Neural progenitor cell (in vitro differentiated cells): ENCODE results near the gene SIL1. TPM values are rescaled to one million over a fixed set of nuclear protein-coding genes. Genes with fewer than 3 reads are reported as not detected.
A peak's percentile ranks its signal among the peaks of the same experiment; 100 is the strongest.

Source experiments
- DNase-seq: peaks from one replicate; pipeline ENCODE4 v3.0.0-alpha.2; 2016; ENCODE audit warnings: low spot score
- H2AFZ ChIP-seq: fragments of 200-600 bp; sonication (generic); replicated peaks from 2 replicates; pipeline ENCODE4 v1.6.1; 2016; ENCODE audit warnings: antibody characterized with exemption
- H3F3A ChIP-seq: fragments of 200-600 bp; sonication (generic); 2 replicates; pipeline ENCODE4 v1.6.1; 2016; ENCODE audit warnings: antibody characterized with exemption, low read depth
- H3K27ac ChIP-seq: fragments of 200-600 bp; sonication (generic); 2 replicates; pipeline ENCODE4 v1.5.1; 2016; ENCODE audit warnings: mild to moderate bottlenecking
- H3K27me3 ChIP-seq: fragments of 200-600 bp; sonication (generic); 2 replicates; pipeline ENCODE4 v1.6.1; 2016; ENCODE audit warnings: mild to moderate bottlenecking, moderate library complexity
- H3K36me3 ChIP-seq: fragments of 200-600 bp; sonication (generic); 2 replicates; pipeline ENCODE4 v1.5.1; 2016
- H3K4me1 ChIP-seq: fragments of 200-600 bp; sonication (generic); 2 replicates; pipeline ENCODE4 v1.6.1; 2016; ENCODE audit warnings: mixed run types
- H3K4me2 ChIP-seq: fragments of 200-600 bp; sonication (generic); 2 replicates; pipeline ENCODE4 v1.6.1; 2016
- H3K4me3 ChIP-seq: fragments of 200-600 bp; sonication (generic); 2 replicates; pipeline ENCODE4 v1.5.1; 2016
- H3K79me2 ChIP-seq: fragments of 200-600 bp; sonication (generic); 2 replicates; pipeline ENCODE4 v1.6.1; 2016; ENCODE audit warnings: low read depth
- H3K9ac ChIP-seq: fragments of 200-600 bp; sonication (generic); 2 replicates; pipeline ENCODE4 v1.6.1; 2016
- H3K9me3 ChIP-seq: fragments of 200-600 bp; sonication (generic); 2 replicates; pipeline ENCODE4 v1.5.1; 2016; ENCODE audit warnings: low read depth
- H4K20me1 ChIP-seq: fragments of 200-600 bp; sonication (generic); 2 replicates; pipeline ENCODE4 v1.6.1; 2016; ENCODE audit warnings: low read depth
- H3K27ac Mint-ChIP-seq: 3 replicates; pipeline ENCODE4 v1.8.0; 2021; ENCODE audit warnings: mixed read lengths
- H3K27me3 Mint-ChIP-seq: 2 replicates; pipeline ENCODE4 v1.8.0; 2022; ENCODE audit warnings: low read depth, mild to moderate bottlenecking, inconsistent platforms, moderate library complexity, mixed read lengths; ENCODE audit not compliant: insufficient read depth
- H3K36me3 Mint-ChIP-seq: 3 replicates; pipeline ENCODE4 v1.8.0; 2021; ENCODE audit warnings: mixed read lengths
- H3K4me1 Mint-ChIP-seq: 3 replicates; pipeline ENCODE4 v1.8.0; 2021; ENCODE audit warnings: mixed read lengths
- H3K4me3 Mint-ChIP-seq: 3 replicates; pipeline ENCODE4 v1.8.0; 2021; ENCODE audit warnings: mild to moderate bottlenecking, moderate library complexity, mixed read lengths
- H3K9me3 Mint-ChIP-seq: 3 replicates; pipeline ENCODE4 v1.8.0; 2020; ENCODE audit warnings: mixed read lengths
- CTCF ChIP-seq: fragments of 200-600 bp; sonication (generic); IDR thresholded peaks from 2 replicates; pipeline ENCODE4 v1.5.1; 2017; ENCODE audit warnings: antibody characterized with exemption, mild to moderate bottlenecking
- EZH2 ChIP-seq: fragments of 200-600 bp; sonication (generic); IDR thresholded peaks from 2 replicates; pipeline ENCODE4 v1.6.1; 2017; ENCODE audit warnings: antibody characterized with exemption, mild to moderate bottlenecking, moderate library complexity
- EZH2phosphoT487 ChIP-seq: fragments of 200-600 bp; sonication (generic); IDR thresholded peaks from 2 replicates; pipeline ENCODE4 v1.6.1; 2017; ENCODE audit warnings: antibody characterized with exemption
- total RNA-seq: library from RNA; depleted of rRNA; stranded (reverse); fragments of >200 nt; gene quantifications from 2 replicates; pipeline ENCODE4 v1.2.3, GENCODE V29; 2015; ENCODE audit warnings: low replicate concordance

SIL1 gene
- total RNA-seq: 5.5 and 9.7 TPM in 2 replicates

GRCh38 chr5:139197710-139198669, at the start of gene SIL1:
Gene SIL1 (minus strand): TSS chr5:139198368. CDS start chr5:139127843, 70,525 bp downstream.
- H3K79me2 ChIP-seq: peaks cover 5% of the 10 kb centered on the region
- peak within 1 kb of the TSS; percentile 58 for H3K9ac ChIP-seq
- H3K27me3 ChIP-seq: no peaks in the 10 kb centered on the region
- peak within 1 kb of the TSS; percentile 50 for H3K4me3 ChIP-seq
- H3F3A ChIP-seq: peaks cover 26% of the 10 kb centered on the region
- Mint-ChIP-seq H3K36me3 (peaks cover 12% of the 10 kb centered on the region), H3K4me1 (peaks cover 28% of the 10 kb centered on the region), H3K27me3 (peaks cover 4% of the 10 kb centered on the region), H3K4me3 (peak within 1 kb of the TSS; percentile 84), H3K27ac (peak within 1 kb of the TSS; percentile 46), H3K9me3 (no peaks in the 10 kb centered on the region)
- TF ChIP-seq EZH2phosphoT487 (no peak), EZH2 (no peak), CTCF (no peak)
- H3K9me3 ChIP-seq: no peaks in the 10 kb centered on the region
- DNase-seq: peak; percentile 98
- H3K4me2 ChIP-seq: peak within 1 kb of the TSS; percentile 84
- no peaks in the 10 kb centered on the region for H3K36me3 ChIP-seq
- H4K20me1 ChIP-seq: no peaks in the 10 kb centered on the region
- peaks cover 14% of the 10 kb centered on the region for H3K4me1 ChIP-seq
- peak within 1 kb of the TSS; percentile 73 for H2AFZ ChIP-seq
- peak within 1 kb of the TSS; percentile 81 for H3K27ac ChIP-seq

GRCh38 chr5:139246394-139246793, 48.2 kb upstream of the SIL1 start:
- H4K20me1 ChIP-seq: no peaks in the 10 kb centered on the region

GRCh38 chr5:139245637-139246339, 47.6 kb upstream of the SIL1 start:
- Histone ChIP-seq H3K36me3 (no peaks in the 10 kb centered on the region), H3F3A (no peaks in the 10 kb centered on the region), H3K27ac (no peak overlapping the region), H3K79me2 (no peaks in the 10 kb centered on the region), H3K4me1 (peaks cover 3% of the 10 kb centered on the region), H4K20me1 (no peaks in the 10 kb centered on the region), H3K9me3 (no peaks in the 10 kb centered on the region), H3K27me3 (no peaks in the 10 kb centered on the region), H3K4me3 (no peak overlapping the region), H3K4me2 (no peak overlapping the region), H2AFZ (peak overlapping the region; percentile 5), H3K9ac (no peak overlapping the region)
- no peak overlapping the region for H3K4me3 Mint-ChIP-seq
- H3K27me3 Mint-ChIP-seq: no peaks in the 10 kb centered on the region
- H3K4me1 Mint-ChIP-seq: peaks cover 23% of the 10 kb centered on the region
- DNase-seq: no peak
- H3K9me3 Mint-ChIP-seq: no peaks in the 10 kb centered on the region
- H3K27ac Mint-ChIP-seq: no peak overlapping the region
- no peaks in the 10 kb centered on the region for H3K36me3 Mint-ChIP-seq
- TF ChIP-seq CTCF: no peak
- no peak for TF ChIP-seq EZH2phosphoT487
- TF ChIP-seq EZH2: no peak

More at GRCh38 chr5:139246394-139246793, 48.2 kb upstream of the SIL1 start:
- Histone ChIP-seq H3K4me2 (no peak overlapping the region), H3K4me3 (no peak overlapping the region), H3K27me3 (no peaks in the 10 kb centered on the region), H3K79me2 (no peaks in the 10 kb centered on the region), H3K9ac (no peak overlapping the region), H3F3A (no peaks in the 10 kb centered on the region), H2AFZ (peak overlapping the region; percentile 5), H3K9me3 (no peaks in the 10 kb centered on the region), H3K4me1 (no peaks in the 10 kb centered on the region), H3K27ac (no peak overlapping the region), H3K36me3 (no peaks in the 10 kb centered on the region)
- DNase-seq: no peak
- peak overlapping the region; percentile 71 for H3K27ac Mint-ChIP-seq
- H3K36me3 Mint-ChIP-seq: no peaks in the 10 kb centered on the region
- TF ChIP-seq CTCF (no peak), EZH2phosphoT487 (no peak), EZH2 (no peak)
- no peaks in the 10 kb centered on the region for H3K27me3 Mint-ChIP-seq
- H3K4me3 Mint-ChIP-seq: no peak overlapping the region
- no peaks in the 10 kb centered on the region for H3K9me3 Mint-ChIP-seq
- peaks cover 21% of the 10 kb centered on the region for H3K4me1 Mint-ChIP-seq
